Measurements from ENCODE around the gene NSFL1C.

The NSFL1C gene

DNA sequence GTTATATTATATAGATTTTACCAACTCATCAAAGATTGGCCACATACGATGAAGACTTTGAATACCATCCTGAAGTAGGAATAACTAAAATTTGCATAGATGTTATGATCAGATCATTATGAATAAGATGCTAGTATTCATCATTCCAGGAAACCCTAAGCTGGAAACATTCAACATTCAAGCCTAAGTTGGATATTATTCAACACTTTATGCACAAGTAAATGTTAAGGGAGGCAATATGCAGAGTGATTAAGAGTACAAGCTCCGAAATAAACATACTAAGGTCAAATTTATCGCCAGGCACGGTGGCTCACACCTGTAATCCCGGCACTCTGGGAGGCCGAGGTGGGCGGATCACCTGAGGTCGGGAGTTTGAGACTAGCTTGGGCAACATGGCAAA lies 30.4 kb downstream of the NSFL1C start:
- H3K36me3 ChIP-seq = peaks cover 2 to 29% (median 8%) of the 10 kb centered on the region in 3 donors
- H3K9me3 ChIP-seq = no peaks in the 10 kb centered on the region
- H3K27me3 ChIP-seq = no peaks in the 10 kb centered on the region
- intact Hi-C loops (cut with DNase I; ENCODE audit: low total_unique reads) = no loop called here
- no peak for DNase-seq
- H3K4me3 ChIP-seq = no peak overlapping the region
- no peaks in the 10 kb centered on the region for H3K4me1 ChIP-seq
- TF ChIP-seq, protein P1, sequence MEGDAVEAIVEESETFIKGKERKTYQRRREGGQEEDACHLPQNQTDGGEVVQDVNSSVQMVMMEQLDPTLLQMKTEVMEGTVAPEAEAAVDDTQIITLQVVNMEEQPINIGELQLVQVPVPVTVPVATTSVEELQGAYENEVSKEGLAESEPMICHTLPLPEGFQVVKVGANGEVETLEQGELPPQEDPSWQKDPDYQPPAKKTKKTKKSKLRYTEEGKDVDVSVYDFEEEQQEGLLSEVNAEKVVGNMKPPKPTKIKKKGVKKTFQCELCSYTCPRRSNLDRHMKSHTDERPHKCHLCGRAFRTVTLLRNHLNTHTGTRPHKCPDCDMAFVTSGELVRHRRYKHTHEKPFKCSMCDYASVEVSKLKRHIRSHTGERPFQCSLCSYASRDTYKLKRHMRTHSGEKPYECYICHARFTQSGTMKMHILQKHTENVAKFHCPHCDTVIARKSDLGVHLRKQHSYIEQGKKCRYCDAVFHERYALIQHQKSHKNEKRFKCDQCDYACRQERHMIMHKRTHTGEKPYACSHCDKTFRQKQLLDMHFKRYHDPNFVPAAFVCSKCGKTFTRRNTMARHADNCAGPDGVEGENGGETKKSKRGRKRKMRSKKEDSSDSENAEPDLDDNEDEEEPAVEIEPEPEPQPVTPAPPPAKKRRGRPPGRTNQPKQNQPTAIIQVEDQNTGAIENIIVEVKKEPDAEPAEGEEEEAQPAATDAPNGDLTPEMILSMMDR (IDR thresholded peaks at IDR 0.05) = no peak
- no peak overlapping the region for H3K27ac ChIP-seq

DNA sequence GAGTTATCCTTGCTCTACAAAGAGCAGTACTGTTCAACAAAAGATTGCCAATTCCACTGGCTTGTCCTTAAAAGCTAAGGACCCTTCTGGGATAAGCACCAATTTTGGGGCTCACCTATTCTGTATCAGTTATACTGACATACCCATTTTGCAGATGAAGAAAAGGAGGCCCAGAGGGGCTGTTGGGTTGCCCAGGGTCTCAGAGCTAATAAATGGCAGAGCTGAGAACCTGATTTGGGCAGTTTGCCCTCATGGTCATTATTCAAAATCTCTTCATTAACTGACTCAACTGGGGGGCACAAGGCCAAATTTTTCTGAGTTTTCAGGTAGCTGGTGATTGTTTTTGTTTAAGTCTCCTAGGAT lies 31.3 kb downstream of the NSFL1C start:
- Histone ChIP-seq H3K4me1 (no peaks in the 10 kb centered on the region), H3K27ac (no peak overlapping the region), H3K9me3 (no peaks in the 10 kb centered on the region), H3K4me3 (no peak overlapping the region), H3K27me3 (no peaks in the 10 kb centered on the region), H3K36me3 (peaks cover 0 to 20% (median 4%) of the 10 kb centered on the region in 3 donors)
- intact Hi-C loops (cut with DNase I; ENCODE audit: low total_unique reads) = no loop called here
- TF ChIP-seq, protein P1 (IDR thresholded peaks at IDR 0.05) = no peak
- no peak for DNase-seq

DNA sequence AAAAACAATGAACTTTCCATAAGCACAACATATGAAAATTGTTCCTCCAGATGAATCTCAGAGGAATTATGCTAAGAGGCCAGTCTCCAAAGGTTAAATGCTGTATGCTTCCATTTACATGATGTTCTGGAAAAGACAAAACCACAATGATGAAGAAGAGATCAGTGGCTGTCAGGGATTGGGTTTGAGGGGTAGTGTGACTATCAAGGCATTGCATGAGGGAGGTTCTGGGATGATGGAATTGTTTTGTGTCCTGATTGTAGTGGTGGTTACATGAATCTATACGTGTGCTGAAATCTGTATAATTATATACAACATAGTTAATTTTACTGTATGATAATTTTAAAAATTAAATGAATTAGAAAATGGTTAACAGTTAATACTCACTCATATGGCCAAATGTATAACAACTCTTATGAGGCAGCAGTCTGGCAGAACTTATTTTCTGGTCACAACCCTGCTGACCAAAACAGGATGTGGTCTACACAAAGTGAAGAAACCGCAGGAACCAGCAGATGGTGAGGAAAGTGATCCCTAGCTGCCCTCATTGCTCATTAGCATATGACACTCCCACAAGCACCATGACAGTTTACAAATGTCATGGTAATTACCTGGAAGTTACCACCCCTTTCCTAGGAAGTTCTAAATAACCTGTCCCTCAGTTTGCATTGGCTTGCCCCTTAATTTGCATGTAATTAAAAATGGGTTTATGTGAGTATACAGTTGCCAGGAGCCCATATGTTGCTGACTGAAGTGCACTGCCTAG lies 31.9 kb downstream of the NSFL1C start:
- Histone ChIP-seq H3K27me3 (no peaks in the 10 kb centered on the region), H3K4me1 (no peaks in the 10 kb centered on the region), H3K36me3 (peaks cover 0 to 14% (median 0%) of the 10 kb centered on the region in 3 donors), H3K4me3 (no peak overlapping the region), H3K27ac (no peak overlapping the region), H3K9me3 (no peaks in the 10 kb centered on the region)
- TF ChIP-seq, protein P1 (IDR thresholded peaks at IDR 0.05) = no peak
- peak in 1 of 2 donors; percentile 46 for DNase-seq
- intact Hi-C loops (cut with DNase I; ENCODE audit: low total_unique reads) = no loop called here

DNA sequence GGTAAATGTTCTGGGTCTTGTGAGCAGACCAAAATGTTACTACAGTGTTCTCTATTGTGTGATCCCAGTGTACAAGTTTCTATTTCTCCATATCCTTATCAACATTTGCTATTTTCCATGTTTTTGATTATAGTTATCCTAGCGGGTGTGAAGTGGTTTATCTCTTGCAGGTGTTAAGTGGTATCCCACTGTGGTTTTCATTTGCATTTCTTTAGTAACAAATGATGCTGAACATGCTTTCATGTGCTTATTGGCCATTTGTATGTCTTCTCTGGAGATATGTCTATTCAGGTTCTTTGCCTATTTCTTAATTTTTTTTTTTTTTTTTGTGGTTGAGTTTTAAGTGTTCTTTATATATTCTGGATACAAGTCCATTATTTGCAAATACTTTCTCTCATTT lies 35.5 kb downstream of the NSFL1C start:
- TF ChIP-seq, protein P1 (IDR thresholded peaks at IDR 0.05) = no peak
- no peak overlapping the region for H3K27ac ChIP-seq
- DNase-seq = no peak
- no peaks in the 10 kb centered on the region for H3K9me3 ChIP-seq
- intact Hi-C loops (cut with DNase I; ENCODE audit: low total_unique reads) = no loop called here
- no peak overlapping the region for H3K4me3 ChIP-seq
- peaks cover 0 to 2% of the 10 kb centered on the region in 2 donors for H3K27me3 ChIP-seq
- peaks cover 0 to 8% (median 0%) of the 10 kb centered on the region in 3 donors for H3K36me3 ChIP-seq
- H3K4me1 ChIP-seq = no peaks in the 10 kb centered on the region

DNA sequence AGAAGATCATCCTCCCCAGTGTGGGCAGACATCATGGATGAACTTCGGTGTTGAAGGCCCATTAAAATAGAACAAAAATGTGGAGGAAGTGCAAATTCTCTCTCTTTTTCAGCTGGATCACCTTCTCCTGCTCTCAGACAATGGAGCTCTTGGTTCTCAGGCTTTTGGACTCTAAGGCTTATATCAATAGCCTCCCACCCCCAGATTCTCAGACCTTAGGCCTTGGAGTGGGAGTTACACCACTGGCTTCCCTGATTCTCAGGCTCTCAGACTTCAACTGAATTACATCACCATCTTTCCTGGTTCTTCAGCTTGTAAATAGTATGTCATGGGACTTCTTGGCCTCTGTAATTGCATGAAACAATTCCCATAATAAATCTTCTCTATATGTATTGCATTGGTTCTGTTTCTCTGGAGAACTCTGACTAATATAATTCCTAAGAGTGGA lies 36.6 kb downstream of the NSFL1C start:
- TF ChIP-seq, protein P1 (IDR thresholded peaks at IDR 0.05) = no peak
- peaks cover 0 to 5% of the 10 kb centered on the region in 2 donors for H3K27me3 ChIP-seq
- no peaks in the 10 kb centered on the region for H3K4me1 ChIP-seq
- no peak overlapping the region for H3K27ac ChIP-seq
- no peak for DNase-seq
- H3K9me3 ChIP-seq = no peaks in the 10 kb centered on the region
- H3K36me3 ChIP-seq = peaks cover 0 to 8% (median 0%) of the 10 kb centered on the region in 3 donors
- H3K4me3 ChIP-seq = no peak overlapping the region
- intact Hi-C loops (cut with DNase I; ENCODE audit: low total_unique reads) = no loop called here
